Tibial nerve (tissue), 4 donors: ENCODE measurements around the gene ERBB4.

Source experiments
- EP300 ChIP-seq, 2 donors: sonication (generic); formaldehyde crosslinking; IDR thresholded peaks; one replicate each; pipeline ENCODE4 v1.6.1; 2017; ENCODE audit warnings: antibody characterized with exemption in 2 of 2, mild to moderate bottlenecking in 1 of 2
- TF ChIP-seq, protein P1 (sequence below), 5 experiments: fragments of 200-600 bp in 3 of 5; fragments of 450-650 bp in 2 of 5; sonication (generic) in 3 of 5; IDR thresholded peaks; one replicate each; pipeline ENCODE4 v1.5.1; 2016 to 2019; ENCODE audit warnings: antibody characterized with exemption in 5 of 5, mild to moderate bottlenecking in 3 of 5, moderate library complexity in 2 of 5

DNA sequence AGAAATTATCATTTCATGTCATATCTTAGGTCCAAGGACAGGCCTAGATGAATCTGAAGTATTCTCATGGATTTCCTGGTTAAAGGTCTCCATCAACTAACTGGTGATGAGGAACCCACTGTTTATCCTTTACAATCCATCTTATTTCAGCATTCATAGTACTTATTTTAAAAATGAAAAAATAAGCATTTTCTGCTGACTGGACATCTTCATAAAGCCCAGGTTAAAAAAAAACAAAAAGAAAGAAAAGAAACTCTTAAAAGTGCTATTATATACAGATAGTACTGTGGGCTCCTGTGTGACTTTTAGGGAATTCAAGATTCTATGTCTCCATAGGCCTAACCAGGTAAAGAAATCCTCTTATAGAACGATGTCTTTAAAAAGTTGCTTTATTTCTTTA lies 7.1 kb downstream of the ERBB4 start:
- TF ChIP-seq EP300 (IDR thresholded peaks at IDR 0.05): no peak
- TF ChIP-seq, protein P1, sequence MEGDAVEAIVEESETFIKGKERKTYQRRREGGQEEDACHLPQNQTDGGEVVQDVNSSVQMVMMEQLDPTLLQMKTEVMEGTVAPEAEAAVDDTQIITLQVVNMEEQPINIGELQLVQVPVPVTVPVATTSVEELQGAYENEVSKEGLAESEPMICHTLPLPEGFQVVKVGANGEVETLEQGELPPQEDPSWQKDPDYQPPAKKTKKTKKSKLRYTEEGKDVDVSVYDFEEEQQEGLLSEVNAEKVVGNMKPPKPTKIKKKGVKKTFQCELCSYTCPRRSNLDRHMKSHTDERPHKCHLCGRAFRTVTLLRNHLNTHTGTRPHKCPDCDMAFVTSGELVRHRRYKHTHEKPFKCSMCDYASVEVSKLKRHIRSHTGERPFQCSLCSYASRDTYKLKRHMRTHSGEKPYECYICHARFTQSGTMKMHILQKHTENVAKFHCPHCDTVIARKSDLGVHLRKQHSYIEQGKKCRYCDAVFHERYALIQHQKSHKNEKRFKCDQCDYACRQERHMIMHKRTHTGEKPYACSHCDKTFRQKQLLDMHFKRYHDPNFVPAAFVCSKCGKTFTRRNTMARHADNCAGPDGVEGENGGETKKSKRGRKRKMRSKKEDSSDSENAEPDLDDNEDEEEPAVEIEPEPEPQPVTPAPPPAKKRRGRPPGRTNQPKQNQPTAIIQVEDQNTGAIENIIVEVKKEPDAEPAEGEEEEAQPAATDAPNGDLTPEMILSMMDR (IDR thresholded peaks at IDR 0.05): no peak
